WTC11 (cell line): Measurements from ENCODE around the gene IFNLR1. TPM values are rescaled to one million over a fixed set of nuclear protein-coding genes. Genes with fewer than 3 reads are reported as not detected.

Experiments used
- ATAC-seq: fragments of 200-7000 bp; cut with Tn5 transposase; 2 replicates; pipeline ENCODE4 v1.10.0; 2021; ENCODE audit warnings: mild to moderate bottlenecking, moderate library complexity
- CTCF ChIA-PET: fragments of 300-600 bp; sonication (Branson Sonifier 250); formaldehyde crosslinking; loops from one replicate; lab custom pipeline; 2021; ENCODE audit warnings: antibody characterized with exemption; lab: Charles Lee
- POLR2A ChIA-PET: fragments of 350-600 bp; sonication (Branson Sonifier 250); formaldehyde crosslinking; loops from one replicate; lab custom pipeline; 2021; ENCODE audit warnings: antibody characterized with exemption; lab: Charles Lee
- DNase-seq: peaks from one replicate; pipeline ENCODE4 v3.0.0; 2021; ENCODE audit warnings: low spot score
- H3K27ac Mint-ChIP-seq: 2 replicates; pipeline ENCODE4 v1.8.0; 2021; ENCODE audit warnings: mixed read lengths
- H3K27me3 Mint-ChIP-seq: 2 replicates; pipeline ENCODE4 v1.8.0; 2021; ENCODE audit warnings: low read depth, mild to moderate bottlenecking, moderate library complexity, mixed read lengths
- H3K36me3 Mint-ChIP-seq: 2 replicates; pipeline ENCODE4 v1.8.0; 2021; ENCODE audit warnings: mixed read lengths
- H3K4me1 Mint-ChIP-seq: 2 replicates; pipeline ENCODE4 v1.8.0; 2022; ENCODE audit warnings: mixed read lengths
- H3K4me3 Mint-ChIP-seq: 2 replicates; pipeline ENCODE4 v1.8.0; 2021; ENCODE audit warnings: mild to moderate bottlenecking, moderate library complexity, mixed read lengths
- H3K9me3 Mint-ChIP-seq: 2 replicates; pipeline ENCODE4 v1.8.0; 2021; ENCODE audit warnings: mixed read lengths
- ATF2 ChIP-seq: sonication (generic); formaldehyde crosslinking; IDR thresholded peaks from 2 replicates; pipeline ENCODE4 v1.8.1; 2022; ENCODE audit warnings: low read depth, missing genetic modification reagents, borderline replicate concordance
- ATF6 ChIP-seq: sonication (generic); formaldehyde crosslinking; IDR thresholded peaks from 2 replicates; pipeline ENCODE4 v1.8.1; 2023; ENCODE audit warnings: mild to moderate bottlenecking, missing genetic modification reagents
- CDX4 ChIP-seq: fragments of 250-450 bp; sonication (Bioruptor Pico); IDR thresholded peaks from 2 replicates; pipeline ENCODE4 v1.9.0; 2021; ENCODE audit warnings: moderate library complexity, mild to moderate bottlenecking, inconsistent platforms, borderline replicate concordance
- E2F5 ChIP-seq: sonication (generic); formaldehyde crosslinking; IDR thresholded peaks from 2 replicates; pipeline ENCODE4 v1.8.1; 2022; ENCODE audit warnings: mild to moderate bottlenecking, moderate library complexity, missing genetic modification reagents
- ETV6 ChIP-seq: sonication (generic); formaldehyde crosslinking; IDR thresholded peaks from 2 replicates; pipeline ENCODE4 v1.8.1; 2022; ENCODE audit warnings: mild to moderate bottlenecking, missing genetic modification reagents
- FOXP4 ChIP-seq: sonication (generic); formaldehyde crosslinking; IDR thresholded peaks from 2 replicates; pipeline ENCODE4 v1.8.0; 2022; ENCODE audit warnings: mild to moderate bottlenecking, missing genetic modification reagents
- GABPB1 ChIP-seq: sonication (generic); formaldehyde crosslinking; IDR thresholded peaks from 2 replicates; pipeline ENCODE4 v1.8.1; 2023; ENCODE audit warnings: mild to moderate bottlenecking, missing genetic modification reagents
- GRHL2 ChIP-seq: fragments of 250-450 bp; sonication (Bioruptor Pico); IDR thresholded peaks from 2 replicates; pipeline ENCODE4 v1.8.0; 2022; ENCODE audit warnings: mild to moderate bottlenecking, moderate library complexity; ENCODE audit not compliant: insufficient replicate concordance, severe bottlenecking
- NR3C1 ChIP-seq: sonication (generic); formaldehyde crosslinking; conservative IDR thresholded peaks from 2 replicates; pipeline ENCODE4 v1.8.1; 2023; ENCODE audit warnings: low read depth, mild to moderate bottlenecking, missing genetic modification reagents
- SMAD3 ChIP-seq: sonication (generic); formaldehyde crosslinking; IDR thresholded peaks from 2 replicates; pipeline ENCODE4 v1.8.0; 2022; ENCODE audit warnings: missing genetic modification reagents, mild to moderate bottlenecking, borderline replicate concordance
- SOX15 ChIP-seq: fragments of 250-450 bp; sonication (Bioruptor Pico); IDR thresholded peaks from 2 replicates; pipeline ENCODE4 v1.9.0; 2021; ENCODE audit warnings: mild to moderate bottlenecking
- TEAD4 ChIP-seq: sonication (generic); formaldehyde crosslinking; IDR thresholded peaks from 2 replicates; pipeline ENCODE4 v1.8.0; 2022; ENCODE audit warnings: mild to moderate bottlenecking, missing genetic modification reagents
- ZNF317 ChIP-seq: sonication (generic); formaldehyde crosslinking; IDR thresholded peaks from 2 replicates; pipeline ENCODE4 v1.8.1; 2023; ENCODE audit warnings: low read depth, mild to moderate bottlenecking, moderate library complexity, missing genetic modification reagents, borderline replicate concordance
- total RNA-seq: library from RNA; stranded (reverse); gene quantifications from 3 replicates; pipeline ENCODE4 v1.2.3, GENCODE V29; 2021
- TF ChIP-seq, protein P1 (sequence below): sonication (generic); formaldehyde crosslinking; IDR thresholded peaks from 2 replicates; pipeline ENCODE4 v1.8.0; 2023; ENCODE audit warnings: missing genetic modification reagents, mild to moderate bottlenecking, borderline replicate concordance
- TF ChIP-seq, protein P2 (sequence below): sonication (generic); formaldehyde crosslinking; IDR thresholded peaks from 2 replicates; pipeline ENCODE4 v1.8.1; 2023; ENCODE audit warnings: mild to moderate bottlenecking, missing genetic modification reagents, moderate library complexity
- TF ChIP-seq, protein P3 (sequence below): sonication (generic); formaldehyde crosslinking; conservative IDR thresholded peaks from 2 replicates; pipeline ENCODE4 v1.8.1; 2022; ENCODE audit warnings: mild to moderate bottlenecking, missing genetic modification reagents
- TF ChIP-seq, protein P4 (sequence below): sonication (generic); formaldehyde crosslinking; IDR thresholded peaks from 2 replicates; pipeline ENCODE4 v1.8.0; 2022; ENCODE audit warnings: mild to moderate bottlenecking, missing genetic modification reagents
- TF ChIP-seq, protein P5 (sequence below): sonication (generic); formaldehyde crosslinking; IDR thresholded peaks from 2 replicates; pipeline ENCODE4 v1.8.0; 2022; ENCODE audit warnings: mild to moderate bottlenecking, missing genetic modification reagents
- TF ChIP-seq, protein P6 (sequence below): sonication (generic); formaldehyde crosslinking; IDR thresholded peaks from 2 replicates; pipeline ENCODE4 v1.8.1; 2023; ENCODE audit warnings: mild to moderate bottlenecking, missing genetic modification reagents, moderate library complexity

Gene IFNLR1
- total RNA-seq, 1 experiment from 2014 or later, result 6.6 TPM

DNA sequence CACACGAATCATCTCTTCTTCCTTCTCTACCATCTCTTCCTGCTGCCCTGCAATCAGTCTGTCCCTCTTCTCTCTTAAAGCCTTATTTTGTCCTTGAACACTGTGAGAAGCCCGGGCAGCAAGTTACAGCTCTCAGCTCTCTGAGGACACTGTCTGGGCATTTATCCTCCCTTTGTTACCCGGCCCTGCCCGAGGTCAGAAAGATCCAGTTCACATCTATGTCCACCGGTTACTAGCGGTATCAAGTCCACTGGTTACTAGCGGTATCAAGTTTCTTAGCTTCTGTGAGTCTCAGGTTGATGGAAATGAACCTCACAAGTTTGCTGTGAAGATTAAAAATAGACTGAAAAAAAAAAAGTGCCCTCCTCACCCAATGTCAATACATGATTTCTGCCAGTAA lies 18.8 kb downstream of the IFNLR1 start (continued):
- TF ChIP-seq, protein P1, sequence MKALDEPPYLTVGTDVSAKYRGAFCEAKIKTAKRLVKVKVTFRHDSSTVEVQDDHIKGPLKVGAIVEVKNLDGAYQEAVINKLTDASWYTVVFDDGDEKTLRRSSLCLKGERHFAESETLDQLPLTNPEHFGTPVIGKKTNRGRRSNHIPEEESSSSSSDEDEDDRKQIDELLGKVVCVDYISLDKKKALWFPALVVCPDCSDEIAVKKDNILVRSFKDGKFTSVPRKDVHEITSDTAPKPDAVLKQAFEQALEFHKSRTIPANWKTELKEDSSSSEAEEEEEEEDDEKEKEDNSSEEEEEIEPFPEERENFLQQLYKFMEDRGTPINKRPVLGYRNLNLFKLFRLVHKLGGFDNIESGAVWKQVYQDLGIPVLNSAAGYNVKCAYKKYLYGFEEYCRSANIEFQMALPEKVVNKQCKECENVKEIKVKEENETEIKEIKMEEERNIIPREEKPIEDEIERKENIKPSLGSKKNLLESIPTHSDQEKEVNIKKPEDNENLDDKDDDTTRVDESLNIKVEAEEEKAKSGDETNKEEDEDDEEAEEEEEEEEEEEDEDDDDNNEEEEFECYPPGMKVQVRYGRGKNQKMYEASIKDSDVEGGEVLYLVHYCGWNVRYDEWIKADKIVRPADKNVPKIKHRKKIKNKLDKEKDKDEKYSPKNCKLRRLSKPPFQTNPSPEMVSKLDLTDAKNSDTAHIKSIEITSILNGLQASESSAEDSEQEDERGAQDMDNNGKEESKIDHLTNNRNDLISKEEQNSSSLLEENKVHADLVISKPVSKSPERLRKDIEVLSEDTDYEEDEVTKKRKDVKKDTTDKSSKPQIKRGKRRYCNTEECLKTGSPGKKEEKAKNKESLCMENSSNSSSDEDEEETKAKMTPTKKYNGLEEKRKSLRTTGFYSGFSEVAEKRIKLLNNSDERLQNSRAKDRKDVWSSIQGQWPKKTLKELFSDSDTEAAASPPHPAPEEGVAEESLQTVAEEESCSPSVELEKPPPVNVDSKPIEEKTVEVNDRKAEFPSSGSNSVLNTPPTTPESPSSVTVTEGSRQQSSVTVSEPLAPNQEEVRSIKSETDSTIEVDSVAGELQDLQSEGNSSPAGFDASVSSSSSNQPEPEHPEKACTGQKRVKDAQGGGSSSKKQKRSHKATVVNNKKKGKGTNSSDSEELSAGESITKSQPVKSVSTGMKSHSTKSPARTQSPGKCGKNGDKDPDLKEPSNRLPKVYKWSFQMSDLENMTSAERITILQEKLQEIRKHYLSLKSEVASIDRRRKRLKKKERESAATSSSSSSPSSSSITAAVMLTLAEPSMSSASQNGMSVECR, result no peak
- TF ChIP-seq GABPB1, result no peak
- TF ChIP-seq, protein P2, sequence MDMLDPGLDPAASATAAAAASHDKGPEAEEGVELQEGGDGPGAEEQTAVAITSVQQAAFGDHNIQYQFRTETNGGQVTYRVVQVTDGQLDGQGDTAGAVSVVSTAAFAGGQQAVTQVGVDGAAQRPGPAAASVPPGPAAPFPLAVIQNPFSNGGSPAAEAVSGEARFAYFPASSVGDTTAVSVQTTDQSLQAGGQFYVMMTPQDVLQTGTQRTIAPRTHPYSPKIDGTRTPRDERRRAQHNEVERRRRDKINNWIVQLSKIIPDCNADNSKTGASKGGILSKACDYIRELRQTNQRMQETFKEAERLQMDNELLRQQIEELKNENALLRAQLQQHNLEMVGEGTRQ, result no peak
- TF ChIP-seq ETV6 (CRISPR knock-in tag), result no peak
- TF ChIP-seq SMAD3, result no peak
- TF ChIP-seq NR3C1, result no peak
- no peak for TF ChIP-seq ATF2
- TF ChIP-seq CDX4 (CRISPR knock-in tag), result no peak
- TF ChIP-seq, protein P3, sequence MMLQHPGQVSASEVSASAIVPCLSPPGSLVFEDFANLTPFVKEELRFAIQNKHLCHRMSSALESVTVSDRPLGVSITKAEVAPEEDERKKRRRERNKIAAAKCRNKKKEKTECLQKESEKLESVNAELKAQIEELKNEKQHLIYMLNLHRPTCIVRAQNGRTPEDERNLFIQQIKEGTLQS (CRISPR knock-in tag), result no peak
- no peak for TF ChIP-seq GRHL2 (CRISPR knock-in tag)

GRCh38 chr1:24167008-24167407 lies 20.1 kb downstream of the IFNLR1 start:
- no peaks in the 10 kb centered on the region for H3K4me1 Mint-ChIP-seq
- no peak for TF ChIP-seq E2F5 (CRISPR knock-in tag)
- TF ChIP-seq ZNF317 (CRISPR knock-in tag), result no peak
- TF ChIP-seq NR3C1, result no peak
- TF ChIP-seq, protein P4, sequence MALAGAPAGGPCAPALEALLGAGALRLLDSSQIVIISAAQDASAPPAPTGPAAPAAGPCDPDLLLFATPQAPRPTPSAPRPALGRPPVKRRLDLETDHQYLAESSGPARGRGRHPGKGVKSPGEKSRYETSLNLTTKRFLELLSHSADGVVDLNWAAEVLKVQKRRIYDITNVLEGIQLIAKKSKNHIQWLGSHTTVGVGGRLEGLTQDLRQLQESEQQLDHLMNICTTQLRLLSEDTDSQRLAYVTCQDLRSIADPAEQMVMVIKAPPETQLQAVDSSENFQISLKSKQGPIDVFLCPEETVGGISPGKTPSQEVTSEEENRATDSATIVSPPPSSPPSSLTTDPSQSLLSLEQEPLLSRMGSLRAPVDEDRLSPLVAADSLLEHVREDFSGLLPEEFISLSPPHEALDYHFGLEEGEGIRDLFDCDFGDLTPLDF (CRISPR knock-in tag), result no peak
- no peak for TF ChIP-seq SOX15 (CRISPR knock-in tag)
- TF ChIP-seq TEAD4 (CRISPR knock-in tag), result no peak
- no peak for TF ChIP-seq SMAD3
- no peak for TF ChIP-seq ATF6 (CRISPR knock-in tag)
- TF ChIP-seq, protein P5, sequence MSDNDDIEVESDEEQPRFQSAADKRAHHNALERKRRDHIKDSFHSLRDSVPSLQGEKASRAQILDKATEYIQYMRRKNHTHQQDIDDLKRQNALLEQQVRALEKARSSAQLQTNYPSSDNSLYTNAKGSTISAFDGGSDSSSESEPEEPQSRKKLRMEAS, result no peak
- no peak for TF ChIP-seq FOXP4 (CRISPR knock-in tag)
- TF ChIP-seq, protein P6, sequence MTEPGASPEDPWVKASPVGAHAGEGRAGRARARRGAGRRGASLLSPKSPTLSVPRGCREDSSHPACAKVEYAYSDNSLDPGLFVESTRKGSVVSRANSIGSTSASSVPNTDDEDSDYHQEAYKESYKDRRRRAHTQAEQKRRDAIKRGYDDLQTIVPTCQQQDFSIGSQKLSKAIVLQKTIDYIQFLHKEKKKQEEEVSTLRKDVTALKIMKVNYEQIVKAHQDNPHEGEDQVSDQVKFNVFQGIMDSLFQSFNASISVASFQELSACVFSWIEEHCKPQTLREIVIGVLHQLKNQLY (CRISPR knock-in tag), result no peak
- H3K4me3 Mint-ChIP-seq, result no peak overlapping the region
- no peak overlapping the region for H3K27ac Mint-ChIP-seq
- H3K9me3 Mint-ChIP-seq, result no peaks in the 10 kb centered on the region
- CTCF ChIA-PET, result interaction anchor here (1.4 kb wide), 1 partner anchor 32 kb away, joined by 3 read pairs; no protein-coding TSS in a partner anchor
- POLR2A ChIA-PET, result no interaction called here
- H3K36me3 Mint-ChIP-seq, result peaks cover 20% of the 10 kb centered on the region
- no peak for ATAC-seq
- DNase-seq, result no peak
- H3K27me3 Mint-ChIP-seq, result no peaks in the 10 kb centered on the region
